ENCODE measurements around the gene TMEM209. TPM values are rescaled to one million over a fixed set of nuclear protein-coding genes. Genes with fewer than 3 reads are reported as not detected.

Gene TMEM209
- total RNA-seq, 2 experiments from 2014 or later, result 18.3 to 18.8 TPM

GRCh38 chr7:130149281-130150139, 55.7 kb downstream of the TMEM209 start:
- no peaks in the 10 kb centered on the region for H3K9me3 Mint-ChIP-seq
- intact Hi-C loops (cut with DNase I, micrococcal nuclease), result no loop called here
- H3K36me3 Mint-ChIP-seq (ENCODE audit: low read depth), result no peaks in the 10 kb centered on the region
- H3K27me3 Mint-ChIP-seq, result no peaks in the 10 kb centered on the region
- H3K36me3 ChIP-seq (ENCODE audit: insufficient read depth, low read length), result no peaks in the 10 kb centered on the region
- H3K27ac Mint-ChIP-seq, result no peak overlapping the region
- H3K27me3 ChIP-seq (ENCODE audit: control insufficient read depth in 1 of 2, insufficient read depth in 2 of 2, low read length in 2 of 2), result no peaks in the 10 kb centered on the region
- no peak for DNase-seq
- H3K4me1 Mint-ChIP-seq (ENCODE audit: low read depth), result no peaks in the 10 kb centered on the region
- H3K4me3 Mint-ChIP-seq, result peak overlapping the region; percentile 34
- H3K4me3 ChIP-seq (ENCODE audit: low read length), result no peak overlapping the region
- TF ChIP-seq, protein P1, sequence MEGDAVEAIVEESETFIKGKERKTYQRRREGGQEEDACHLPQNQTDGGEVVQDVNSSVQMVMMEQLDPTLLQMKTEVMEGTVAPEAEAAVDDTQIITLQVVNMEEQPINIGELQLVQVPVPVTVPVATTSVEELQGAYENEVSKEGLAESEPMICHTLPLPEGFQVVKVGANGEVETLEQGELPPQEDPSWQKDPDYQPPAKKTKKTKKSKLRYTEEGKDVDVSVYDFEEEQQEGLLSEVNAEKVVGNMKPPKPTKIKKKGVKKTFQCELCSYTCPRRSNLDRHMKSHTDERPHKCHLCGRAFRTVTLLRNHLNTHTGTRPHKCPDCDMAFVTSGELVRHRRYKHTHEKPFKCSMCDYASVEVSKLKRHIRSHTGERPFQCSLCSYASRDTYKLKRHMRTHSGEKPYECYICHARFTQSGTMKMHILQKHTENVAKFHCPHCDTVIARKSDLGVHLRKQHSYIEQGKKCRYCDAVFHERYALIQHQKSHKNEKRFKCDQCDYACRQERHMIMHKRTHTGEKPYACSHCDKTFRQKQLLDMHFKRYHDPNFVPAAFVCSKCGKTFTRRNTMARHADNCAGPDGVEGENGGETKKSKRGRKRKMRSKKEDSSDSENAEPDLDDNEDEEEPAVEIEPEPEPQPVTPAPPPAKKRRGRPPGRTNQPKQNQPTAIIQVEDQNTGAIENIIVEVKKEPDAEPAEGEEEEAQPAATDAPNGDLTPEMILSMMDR (IDR thresholded peaks at IDR 0.05), result no peak
- CTCF ChIA-PET, result interaction anchor here (0.7 kb wide), 1 partner anchor 53 kb away, joined by 3 read pairs; no protein-coding TSS in a partner anchor
- peaks cover 0 to 16% of the 10 kb centered on the region in 2 experiments for H3K9me3 ChIP-seq (ENCODE audit: control insufficient read depth in 1 of 2, insufficient read depth in 1 of 2, low read length in 2 of 2)
- no peak overlapping the region for H3K27ac ChIP-seq (ENCODE audit: low read depth in 1 of 2, low read length in 2 of 2)
- H3K4me1 ChIP-seq (ENCODE audit: insufficient read depth, low read length), result peaks cover 15% of the 10 kb centered on the region
- POLR2A ChIA-PET, result interaction anchor here (0.7 kb wide), 1 partner anchor 233 kb away, joined by 4 read pairs; no protein-coding TSS in a partner anchor
- no peak for ATAC-seq (ENCODE audit: poor library complexity)

- H3K9me3 ChIP-seq (ENCODE audit: control insufficient read depth in 1 of 2, insufficient read depth in 1 of 2, low read length in 2 of 2), result peaks cover 0 to 16% of the 10 kb centered on the region in 2 experiments
- POLR2A ChIA-PET, result no interaction called here
- TF ChIP-seq, protein P1 (IDR thresholded peaks at IDR 0.05), result no peak
- no peaks in the 10 kb centered on the region for H3K36me3 ChIP-seq (ENCODE audit: insufficient read depth, low read length)
- DNase-seq, result no peak
- no peak overlapping the region for H3K4me3 Mint-ChIP-seq
- H3K27me3 ChIP-seq (ENCODE audit: control insufficient read depth in 1 of 2, insufficient read depth in 2 of 2, low read length in 2 of 2), result no peaks in the 10 kb centered on the region
- ATAC-seq (ENCODE audit: poor library complexity), result no peak
- no peak overlapping the region for H3K27ac ChIP-seq (ENCODE audit: low read depth in 1 of 2, low read length in 2 of 2)
- no peaks in the 10 kb centered on the region for H3K4me1 Mint-ChIP-seq (ENCODE audit: low read depth)
- peaks cover 13% of the 10 kb centered on the region for H3K4me1 ChIP-seq (ENCODE audit: insufficient read depth, low read length)
- no peaks in the 10 kb centered on the region for H3K9me3 Mint-ChIP-seq
- H3K36me3 Mint-ChIP-seq (ENCODE audit: low read depth), result no peaks in the 10 kb centered on the region
- CTCF ChIA-PET, result interaction anchor here (0.7 kb wide), 1 partner anchor 52 kb away, joined by 3 read pairs; no protein-coding TSS in a partner anchor
- intact Hi-C loops (cut with DNase I, micrococcal nuclease), result no loop called here
- H3K27ac Mint-ChIP-seq, result no peak overlapping the region
- H3K27me3 Mint-ChIP-seq, result no peaks in the 10 kb centered on the region
- H3K4me3 ChIP-seq (ENCODE audit: low read length), result no peak overlapping the region
Measured at GRCh38 chr7:130148561-130148960, 56.6 kb downstream of the TMEM209 start.

- Mint-ChIP-seq H3K9me3 (no peaks in the 10 kb centered on the region), H3K4me1 (ENCODE audit: low read depth) (peaks cover 5% of the 10 kb centered on the region), H3K4me3 (no peak overlapping the region), H3K27ac (no peak overlapping the region), H3K27me3 (no peaks in the 10 kb centered on the region), H3K36me3 (ENCODE audit: low read depth) (no peaks in the 10 kb centered on the region)
- H3K9me3 ChIP-seq (ENCODE audit: control insufficient read depth in 1 of 2, insufficient read depth in 1 of 2, low read length in 2 of 2), result peaks cover 0 to 16% of the 10 kb centered on the region in 2 experiments
- ChIA-PET POLR2A (no interaction called here), CTCF (no interaction called here)
- H3K27me3 ChIP-seq (ENCODE audit: control insufficient read depth in 1 of 2, insufficient read depth in 2 of 2, low read length in 2 of 2), result no peaks in the 10 kb centered on the region
- TF ChIP-seq, protein P1 (IDR thresholded peaks at IDR 0.05), result no peak
- no peak for ATAC-seq (ENCODE audit: poor library complexity)
- no peak overlapping the region for H3K27ac ChIP-seq (ENCODE audit: low read depth in 1 of 2, low read length in 2 of 2)
- no peaks in the 10 kb centered on the region for H3K36me3 ChIP-seq (ENCODE audit: insufficient read depth, low read length)
- H3K4me1 ChIP-seq (ENCODE audit: insufficient read depth, low read length), result peaks cover 8% of the 10 kb centered on the region
- no peak for DNase-seq
- intact Hi-C loops (cut with DNase I, micrococcal nuclease), result no loop called here
- H3K4me3 ChIP-seq (ENCODE audit: low read length), result no peak overlapping the region
Measured at GRCh38 chr7:130147710-130148325, 57.4 kb downstream of the TMEM209 start.
